DMS79 treated with DMSO at 0.1 percent for 48 hours (cell line): ENCODE data around the gene CACNA1H.

Experiments
- DNase-seq: peaks from one replicate; lab custom pipeline; 2025; lab: John Stamatoyannopoulos, UW

CACNA1H gene

GRCh38 chr16:1158456-1159324 lies 5.8 kb downstream of the CACNA1H start:
- no peak for DNase-seq

- no peak for DNase-seq
Measured at GRCh38 chr16:1159325-1159972, 6.5 kb downstream of the CACNA1H start.

- no peak for DNase-seq
Measured at GRCh38 chr16:1159973-1160772, 7.3 kb downstream of the CACNA1H start.

- no peak for DNase-seq
Measured at GRCh38 chr16:1160773-1161348, 8.0 kb downstream of the CACNA1H start.

GRCh38 chr16:1162701-1163566 lies 10.0 kb downstream of the CACNA1H start:
- DNase-seq, result no peak

GRCh38 chr16:1163567-1164055 lies 10.7 kb downstream of the CACNA1H start:
- DNase-seq, result no peak

GRCh38 chr16:1164382-1164781 lies 11.5 kb downstream of the CACNA1H start:
- DNase-seq, result no peak

- no peak for DNase-seq
Measured at GRCh38 chr16:1164975-1165374, 12.1 kb downstream of the CACNA1H start.

- no peak for DNase-seq
Measured at GRCh38 chr16:1165511-1165910, 12.6 kb downstream of the CACNA1H start.

- DNase-seq, result peak; percentile 74
Measured at GRCh38 chr16:1167276-1168107, 14.6 kb downstream of the CACNA1H start.

- no peak for DNase-seq
Measured at GRCh38 chr16:1168837-1169236, 15.9 kb downstream of the CACNA1H start.

- no peak for DNase-seq
Measured at GRCh38 chr16:1169285-1170075, 16.6 kb downstream of the CACNA1H start.

GRCh38 chr16:1170076-1170418 lies 17.1 kb downstream of the CACNA1H start:
- DNase-seq, result no peak

- no peak for DNase-seq
Measured at GRCh38 chr16:1171001-1171400, 18.1 kb downstream of the CACNA1H start.

GRCh38 chr16:1171854-1172428 lies 19.0 kb downstream of the CACNA1H start:
- no peak for DNase-seq

- DNase-seq, result no peak
Measured at GRCh38 chr16:1172651-1173050, 19.7 kb downstream of the CACNA1H start.

- DNase-seq, result no peak
Measured at GRCh38 chr16:1173788-1174451, 21.0 kb downstream of the CACNA1H start.
